Ammon's horn (tissue), 1 donor: ENCODE measurements around the gene KLF16.

Experiments used
- DNase-seq: peaks from one replicate; pipeline ENCODE4 v3.0.0-alpha.2; 2016; ENCODE audit warnings: low spot score

KLF16 gene

DNA sequence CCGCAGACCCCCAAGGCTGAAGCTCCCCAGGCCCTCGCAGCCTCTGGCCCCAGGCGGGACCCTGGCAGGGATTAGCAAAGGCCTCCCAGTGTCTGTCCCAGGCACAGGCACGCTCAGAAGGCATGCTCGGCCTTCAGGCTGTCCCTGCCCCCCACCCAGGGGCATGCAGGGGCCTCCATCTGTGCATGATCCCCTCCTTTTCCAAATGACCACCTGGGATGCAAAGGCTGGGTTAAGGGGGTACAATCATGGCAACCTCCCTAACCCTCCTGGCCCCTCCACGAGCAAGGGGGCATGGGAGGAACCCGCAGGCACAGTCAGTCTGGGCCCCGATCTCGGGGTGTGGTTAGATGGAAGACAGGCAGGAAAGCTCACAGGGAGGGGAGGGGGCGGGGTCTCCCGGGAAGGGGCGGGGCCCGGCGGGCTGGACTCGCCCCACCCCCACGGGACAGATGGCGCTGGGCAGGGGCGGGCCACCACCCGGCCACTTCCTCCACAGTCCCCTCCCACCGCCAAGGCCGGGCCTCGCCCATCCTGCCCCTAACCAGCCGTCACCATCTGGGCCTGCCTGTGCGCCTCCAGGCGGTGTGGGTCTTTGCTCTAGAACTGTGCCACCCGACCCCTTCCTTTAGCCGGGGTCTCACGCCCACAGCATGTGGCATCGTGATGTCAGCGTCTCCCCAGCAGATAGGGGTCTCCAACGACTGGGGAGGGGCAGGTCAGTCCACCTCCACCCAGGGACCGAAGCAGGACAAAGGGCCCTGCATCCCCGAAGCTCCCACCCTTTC lies 8.1 kb downstream of the KLF16 start:
- peak; percentile 81 for DNase-seq

- no peak for DNase-seq
Measured at GRCh38 chr19:1854542-1855039, 8.8 kb downstream of the KLF16 start.

DNA sequence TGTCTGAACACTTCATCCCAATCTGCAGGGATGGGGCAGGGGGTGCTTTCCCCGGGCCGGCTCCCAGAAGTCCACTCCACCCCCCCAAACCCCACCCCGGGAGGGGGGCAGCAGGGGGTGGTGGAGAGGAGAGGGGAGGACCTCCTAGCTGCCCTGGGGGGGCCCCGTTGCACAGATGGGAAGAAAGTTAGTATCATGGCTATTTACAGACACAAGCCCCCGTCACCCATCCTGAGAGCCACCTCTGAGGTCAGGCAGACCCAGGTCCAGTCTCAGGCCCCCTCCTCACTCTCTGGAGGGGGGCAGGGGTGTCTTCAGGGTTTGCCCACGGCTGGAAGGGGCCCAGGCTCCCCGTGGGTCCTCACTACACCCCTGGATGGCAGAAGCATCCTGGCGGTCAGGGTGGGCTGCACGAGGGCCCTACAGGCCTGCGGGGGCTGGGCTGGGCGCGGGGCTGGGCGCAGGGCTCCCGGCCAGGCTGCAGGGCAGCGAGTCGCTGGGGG lies 9.3 kb downstream of the KLF16 start:
- DNase-seq: no peak

GRCh38 chr19:1853295-1854038 lies 9.9 kb downstream of the KLF16 start:
- peak; percentile 79 for DNase-seq

DNA sequence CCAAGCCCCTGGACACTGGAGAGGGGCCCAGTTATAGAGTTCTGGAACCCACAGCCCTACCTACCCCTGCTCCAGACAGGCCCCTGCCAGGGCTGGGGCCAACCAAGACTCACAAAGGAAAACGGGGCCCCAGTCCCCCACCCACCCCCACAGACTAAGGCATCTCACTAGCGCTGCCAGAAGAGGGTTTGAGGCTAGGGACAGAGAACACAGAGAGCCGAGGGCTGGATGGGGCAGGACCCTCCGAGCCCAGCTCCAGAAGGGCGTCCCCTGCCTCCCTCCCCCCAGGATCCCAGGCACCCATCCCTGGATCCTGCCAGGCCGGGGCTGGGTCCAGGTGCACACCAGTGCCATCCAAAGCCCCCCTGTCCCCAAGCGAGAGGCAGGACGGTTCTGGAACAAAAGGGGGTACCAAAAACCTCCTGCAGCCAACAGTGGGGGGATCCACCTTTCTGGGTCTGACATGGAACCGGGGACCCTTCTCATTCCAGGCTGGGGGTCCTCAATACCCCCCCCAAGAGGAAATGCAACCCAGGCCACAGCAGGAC lies 10.7 kb downstream of the KLF16 start:
- DNase-seq: no peak

- DNase-seq: peak; percentile 51
Measured at GRCh38 chr19:1851654-1852580, 11.5 kb downstream of the KLF16 start.

DNA sequence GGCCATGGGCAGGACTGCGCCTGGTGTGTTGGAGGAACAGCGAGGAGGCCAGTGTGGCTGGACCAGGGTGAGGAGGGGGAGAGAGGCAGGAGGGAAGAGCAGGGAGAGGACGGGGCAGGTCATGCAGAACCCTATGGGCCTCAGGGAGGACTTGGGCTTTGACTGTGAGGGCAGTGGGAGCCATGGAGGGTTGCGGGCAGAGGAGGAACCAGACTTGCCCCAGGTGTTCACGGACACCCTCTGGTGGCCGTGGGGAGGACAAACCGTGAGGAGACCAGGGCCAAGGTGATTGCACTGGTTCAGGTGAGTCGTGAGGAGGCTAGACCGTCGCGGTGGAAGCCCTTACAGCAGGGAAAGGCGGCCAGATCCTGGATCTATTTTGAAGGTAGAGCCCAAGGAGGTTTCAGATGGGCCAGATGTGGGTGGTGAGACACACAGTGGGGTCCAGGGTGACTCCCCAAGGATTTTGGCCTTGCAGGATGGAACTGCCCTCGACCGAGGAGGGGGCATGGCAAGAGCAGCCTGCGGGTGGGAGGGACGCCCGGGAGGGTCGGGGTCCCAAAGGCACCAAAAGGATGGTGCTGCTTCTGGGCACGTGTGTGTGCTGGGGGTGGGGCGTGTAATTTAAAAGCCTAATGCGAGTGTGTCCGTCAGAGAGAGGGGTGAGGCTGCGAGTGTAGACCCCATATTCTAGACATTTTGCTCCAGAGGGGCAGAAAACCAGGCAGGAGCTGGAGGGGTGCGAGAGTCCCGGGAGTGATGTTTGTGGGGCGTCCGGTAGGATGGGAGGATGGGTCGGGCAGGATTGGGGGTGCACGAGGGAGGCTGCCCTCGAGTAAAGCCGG lies 12.3 kb downstream of the KLF16 start:
- no peak for DNase-seq

DNA sequence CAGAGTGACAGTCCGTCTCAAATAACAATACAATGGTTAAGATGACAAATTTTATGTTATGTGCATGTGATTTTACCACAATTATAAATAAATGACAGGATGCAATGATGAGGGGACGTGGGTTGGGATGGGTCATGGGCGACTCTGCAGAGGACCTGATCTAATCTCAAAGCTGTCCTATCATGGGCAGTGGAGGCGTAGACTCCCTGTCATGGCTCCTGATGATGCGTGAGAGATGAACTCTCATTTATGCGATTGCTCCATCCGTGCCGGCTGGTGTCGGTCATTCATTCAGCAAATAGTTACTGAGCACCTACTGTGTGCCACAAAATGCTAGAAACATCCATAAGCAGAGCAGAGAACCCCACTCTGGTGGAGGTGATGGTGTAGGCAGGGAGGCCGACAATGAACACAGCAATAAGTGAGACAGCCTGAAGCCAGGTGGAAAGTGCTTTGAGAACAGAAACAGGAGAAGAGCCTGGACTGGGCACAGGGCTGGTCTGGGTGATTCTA lies 13.4 kb downstream of the KLF16 start:
- no peak for DNase-seq

DNA sequence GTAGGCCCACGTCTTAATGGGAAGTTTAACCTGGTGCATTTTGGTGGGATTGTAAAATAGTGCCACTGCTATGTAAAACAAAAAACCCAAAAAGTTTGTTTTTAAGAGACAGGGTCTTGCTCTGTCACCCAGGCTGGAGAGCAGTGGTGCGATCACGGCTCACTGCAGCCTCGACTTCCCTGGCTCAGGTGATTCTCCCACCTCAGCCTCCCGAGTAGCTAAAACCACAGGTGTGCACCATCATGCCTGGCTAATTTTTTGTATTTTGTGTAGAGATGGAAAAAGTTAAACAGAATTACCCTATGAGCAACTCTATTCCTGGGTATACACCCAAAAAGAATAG lies 14.3 kb downstream of the KLF16 start:
- no peak for DNase-seq

GRCh38 chr19:1848399-1849131 lies 14.8 kb downstream of the KLF16 start, which contains the start of gene REXO1:
Gene REXO1, minus strand, starts transcription at chr19:1848483. Its CDS starts 125 bp downstream, at chr19:1848358.
- DNase-seq: peak; percentile 86

DNA sequence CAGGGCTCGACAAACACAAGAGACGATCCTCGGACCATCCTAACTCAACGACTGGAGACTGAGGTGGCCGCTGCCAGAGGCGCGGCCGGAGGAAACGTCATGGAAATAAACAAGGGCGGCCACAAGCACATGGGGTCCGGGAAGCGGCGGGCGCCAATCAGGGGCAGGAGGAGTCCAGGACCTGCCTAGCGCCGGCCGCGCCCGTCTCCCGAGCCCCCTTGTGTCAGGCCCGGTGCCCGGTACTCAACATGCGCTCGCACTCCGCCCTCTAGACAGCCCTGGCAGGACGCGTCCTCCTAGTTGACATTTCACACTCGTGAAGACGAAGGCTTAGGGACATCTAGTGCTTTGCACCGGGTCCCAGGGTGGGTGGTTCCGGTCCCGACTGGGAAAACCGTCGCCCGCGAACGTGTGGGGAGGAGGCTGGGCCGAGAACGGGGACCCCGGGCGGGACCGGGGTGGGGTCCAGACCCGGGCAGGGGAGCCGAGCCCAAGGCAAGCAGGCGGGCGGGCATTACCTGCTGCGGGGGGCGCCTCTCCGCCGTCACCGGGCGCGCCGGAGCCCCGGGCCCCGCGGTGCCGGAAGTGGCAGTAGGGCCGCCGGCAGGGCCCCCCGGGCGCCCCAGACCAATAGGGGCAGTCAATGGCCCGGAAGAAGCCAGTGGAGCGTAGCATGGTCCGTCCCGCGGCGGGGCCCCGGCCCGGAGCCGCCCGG lies 15.5 kb downstream of the KLF16 start:
- no peak for DNase-seq

DNA sequence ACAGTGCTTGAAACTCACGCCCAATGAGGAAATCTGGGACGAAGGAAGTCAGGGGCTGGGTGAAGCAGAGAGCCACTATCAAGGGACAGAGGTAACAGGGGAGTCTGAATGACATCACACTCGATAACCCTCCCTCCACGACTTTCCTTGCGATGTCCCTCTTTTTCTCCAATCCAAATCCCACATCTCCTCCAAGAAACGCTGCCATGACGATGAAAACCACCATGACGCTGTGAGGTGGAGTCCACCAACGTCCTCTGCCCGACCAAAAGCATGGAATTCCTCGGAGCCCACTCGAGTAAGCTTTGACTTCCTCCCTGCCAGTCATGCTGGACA lies 16.1 kb downstream of the KLF16 start:
- no peak for DNase-seq

DNA sequence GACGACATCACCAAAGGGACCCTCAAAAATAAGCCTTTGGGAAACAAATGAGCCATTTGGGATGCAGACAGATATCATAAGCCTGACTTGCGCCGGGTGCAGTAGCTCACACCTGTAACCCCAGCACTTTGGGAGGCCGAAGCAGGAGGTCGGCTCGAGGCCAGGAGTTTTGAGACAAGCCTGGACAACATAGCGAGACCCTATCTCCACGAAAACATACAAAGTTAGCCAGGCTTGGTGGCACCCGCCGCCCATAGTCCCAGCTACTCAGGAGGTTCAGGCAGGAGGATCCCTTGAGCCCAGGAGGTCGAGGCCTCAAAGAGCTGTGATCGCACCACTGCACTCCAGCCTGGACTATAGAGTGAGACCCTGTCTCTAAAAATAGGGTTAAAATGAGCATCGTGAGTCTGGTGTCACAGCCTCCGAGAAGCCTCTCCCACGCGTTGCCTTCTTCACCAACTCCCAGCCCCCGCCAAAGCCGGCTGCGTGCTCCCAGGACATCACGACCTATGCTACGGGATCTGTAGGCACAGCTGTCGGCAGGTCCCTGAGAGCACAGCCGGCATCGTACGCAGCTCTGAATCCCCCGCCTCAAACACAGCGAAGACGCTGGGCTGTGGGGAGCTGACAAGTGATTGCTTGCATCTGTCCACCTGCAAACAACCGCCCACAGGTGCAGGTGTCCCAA lies 16.7 kb downstream of the KLF16 start:
- DNase-seq: no peak

GRCh38 chr19:1845642-1846041 lies 17.7 kb downstream of the KLF16 start:
- no peak for DNase-seq

DNA sequence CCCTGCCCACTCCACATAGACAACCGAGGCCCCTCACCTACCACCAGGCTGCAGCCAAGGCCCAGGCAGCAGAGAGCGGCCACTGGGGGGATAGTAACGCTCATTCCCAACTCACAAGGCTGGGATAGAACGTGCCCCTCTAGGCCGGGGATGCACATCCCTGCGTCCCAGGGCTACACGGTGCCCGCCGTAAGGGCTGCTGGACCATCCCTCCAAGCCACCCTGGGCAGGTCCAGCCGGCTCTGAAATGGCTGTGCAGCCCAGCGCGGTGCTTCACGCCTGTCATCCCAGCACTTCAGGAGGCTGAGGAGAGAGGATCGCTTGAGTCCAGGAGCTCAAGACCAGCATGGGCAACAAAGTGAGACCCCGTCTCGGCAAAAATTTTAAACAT lies 18.3 kb downstream of the KLF16 start:
- no peak for DNase-seq

- DNase-seq: no peak
Measured at GRCh38 chr19:1844513-1845124, 18.8 kb downstream of the KLF16 start.

DNA sequence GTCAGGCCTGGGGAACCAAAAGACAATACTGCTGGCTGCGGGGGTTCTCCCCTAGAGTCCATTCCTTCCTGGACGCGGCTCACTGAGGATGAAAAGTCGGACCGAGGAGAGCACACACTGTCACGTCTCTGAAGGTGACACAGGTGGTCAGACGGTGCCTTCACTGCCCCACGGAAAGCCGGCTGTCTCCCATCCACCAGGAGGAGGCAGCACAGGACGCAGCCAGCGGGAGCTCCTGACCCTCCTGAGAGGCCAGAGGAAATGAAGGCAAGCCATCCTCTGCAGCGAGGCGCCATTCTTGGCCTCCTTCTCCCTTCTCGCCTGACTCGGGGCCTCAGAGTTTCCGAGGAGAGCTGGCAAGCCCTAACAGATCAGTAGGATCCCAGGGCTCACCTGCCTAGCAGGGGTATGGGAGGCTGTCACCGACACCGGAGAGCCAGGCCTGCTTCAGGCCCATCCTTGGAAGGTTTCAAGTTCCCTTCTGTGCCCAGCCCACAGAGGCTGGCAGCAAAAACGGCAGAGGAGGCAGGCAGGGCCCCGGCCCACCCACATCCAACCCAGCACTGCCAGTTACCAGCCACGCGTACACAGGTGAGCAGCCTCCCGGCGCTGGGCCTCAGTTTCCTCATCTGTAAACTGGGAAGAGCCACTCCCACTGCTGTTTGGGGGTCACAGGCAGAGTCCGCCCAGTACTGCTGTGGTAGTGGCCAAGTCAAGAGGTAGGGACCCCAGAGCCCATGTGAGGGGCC lies 19.6 kb downstream of the KLF16 start:
- no peak for DNase-seq

- no peak for DNase-seq
Measured at GRCh38 chr19:1843116-1843515, 20.3 kb downstream of the KLF16 start.
